ENCODE results near the gene POLD1. TPM values are rescaled to one million over a fixed set of nuclear protein-coding genes. Genes with fewer than 3 reads are reported as not detected.

The POLD1 gene
- total and polyA plus RNA-seq, 2 experiments from 2014 or later = 111 to 173 TPM

DNA sequence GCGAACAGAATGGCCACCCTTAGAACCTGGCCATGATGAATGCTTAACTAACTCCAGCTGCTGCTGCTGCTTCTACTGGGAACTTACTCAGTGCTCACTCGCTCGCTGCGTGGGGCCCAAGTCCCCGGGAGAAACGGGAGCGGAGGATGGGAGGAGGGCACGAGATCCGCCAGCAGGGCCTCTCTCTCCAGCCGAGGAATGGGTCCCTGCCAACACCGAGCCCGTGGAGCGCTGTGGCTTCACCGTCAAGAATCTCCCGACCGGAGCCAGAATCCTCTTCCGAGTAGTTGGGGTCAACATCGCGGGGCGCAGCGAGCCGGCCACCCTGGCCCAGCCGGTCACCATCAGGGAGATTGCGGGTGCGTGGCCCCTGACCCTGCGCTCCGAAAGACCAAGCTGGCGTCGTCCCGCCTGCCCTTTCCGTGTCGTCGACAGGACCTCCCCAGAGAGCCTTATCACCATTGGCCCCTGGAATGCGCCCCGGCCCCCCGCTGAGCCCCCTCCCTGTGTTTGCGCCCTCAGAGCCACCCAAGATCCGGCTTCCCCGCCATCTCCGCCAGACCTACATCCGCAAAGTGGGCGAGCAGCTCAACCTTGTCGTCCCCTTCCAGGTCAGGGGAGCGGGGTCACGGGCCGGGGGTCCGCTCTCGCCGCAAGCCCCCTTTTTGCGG lies 74.4 kb downstream of the POLD1 start:
- no peak for ATAC-seq
- no peaks in the 10 kb centered on the region for H3K4me1 Mint-ChIP-seq
- peaks cover 38% of the 10 kb centered on the region for H3K36me3 Mint-ChIP-seq (ENCODE audit: low read depth)
- H3K27me3 Mint-ChIP-seq (ENCODE audit: insufficient read depth, low read depth, poor library complexity) = peaks cover 11% of the 10 kb centered on the region
- DNase-seq (ENCODE audit: low spot score) = peak; percentile 30
- Histone ChIP-seq H3F3A (replicated peaks; ENCODE audit: low read depth) (no peaks in the 10 kb centered on the region), H3K79me2 (replicated peaks; ENCODE audit: insufficient read depth) (no peaks in the 10 kb centered on the region), H3K4me1 (ENCODE audit: insufficient read depth) (no peaks in the 10 kb centered on the region), H3K27me3 (ENCODE audit: insufficient read depth) (no peaks in the 10 kb centered on the region), H3K36me3 (ENCODE audit: insufficient read depth) (no peaks in the 10 kb centered on the region), H3K27ac (ENCODE audit: low read depth) (no peak overlapping the region), H4K20me1 (replicated peaks; ENCODE audit: insufficient read depth) (no peaks in the 10 kb centered on the region), H3K4me3 (no peak overlapping the region), H3K9me2 (ENCODE audit: insufficient read depth) (0 out of 2 replicates have a peak, but pooled peaks cover 3% of the 10 kb centered on the region), H2AFZ (0 out of 2 replicates have a peak overlapping the region, but pooled peaks have one; percentile 38), H3K4me2 (no peak overlapping the region)
- no peak for TF ChIP-seq ZNF462 (CRISPR knock-in tag; IDR thresholded peaks at IDR 0.05)
- TF ChIP-seq, protein P1, sequence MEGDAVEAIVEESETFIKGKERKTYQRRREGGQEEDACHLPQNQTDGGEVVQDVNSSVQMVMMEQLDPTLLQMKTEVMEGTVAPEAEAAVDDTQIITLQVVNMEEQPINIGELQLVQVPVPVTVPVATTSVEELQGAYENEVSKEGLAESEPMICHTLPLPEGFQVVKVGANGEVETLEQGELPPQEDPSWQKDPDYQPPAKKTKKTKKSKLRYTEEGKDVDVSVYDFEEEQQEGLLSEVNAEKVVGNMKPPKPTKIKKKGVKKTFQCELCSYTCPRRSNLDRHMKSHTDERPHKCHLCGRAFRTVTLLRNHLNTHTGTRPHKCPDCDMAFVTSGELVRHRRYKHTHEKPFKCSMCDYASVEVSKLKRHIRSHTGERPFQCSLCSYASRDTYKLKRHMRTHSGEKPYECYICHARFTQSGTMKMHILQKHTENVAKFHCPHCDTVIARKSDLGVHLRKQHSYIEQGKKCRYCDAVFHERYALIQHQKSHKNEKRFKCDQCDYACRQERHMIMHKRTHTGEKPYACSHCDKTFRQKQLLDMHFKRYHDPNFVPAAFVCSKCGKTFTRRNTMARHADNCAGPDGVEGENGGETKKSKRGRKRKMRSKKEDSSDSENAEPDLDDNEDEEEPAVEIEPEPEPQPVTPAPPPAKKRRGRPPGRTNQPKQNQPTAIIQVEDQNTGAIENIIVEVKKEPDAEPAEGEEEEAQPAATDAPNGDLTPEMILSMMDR (conservative IDR thresholded peaks at IDR 0.05; ENCODE audit: low read depth in 2 of 2) = no peak
- TF ChIP-seq STAT1 (IDR thresholded peaks at IDR 0.05; ENCODE audit: unreplicated experiment) = no peak
- no peak for TF ChIP-seq EZH2 (IDR thresholded peaks at IDR 0.05; ENCODE audit: low read depth, unreplicated experiment)
- no peak for TF ChIP-seq ETS1 (IDR thresholded peaks at IDR 0.05)
- no peak for TF ChIP-seq ZNF114 (CRISPR knock-in tag; IDR thresholded peaks at IDR 0.05)
- no peak for TF ChIP-seq EZH2phosphoT487 (IDR thresholded peaks at IDR 0.05; ENCODE audit: unreplicated experiment)
- TF ChIP-seq, protein P2, sequence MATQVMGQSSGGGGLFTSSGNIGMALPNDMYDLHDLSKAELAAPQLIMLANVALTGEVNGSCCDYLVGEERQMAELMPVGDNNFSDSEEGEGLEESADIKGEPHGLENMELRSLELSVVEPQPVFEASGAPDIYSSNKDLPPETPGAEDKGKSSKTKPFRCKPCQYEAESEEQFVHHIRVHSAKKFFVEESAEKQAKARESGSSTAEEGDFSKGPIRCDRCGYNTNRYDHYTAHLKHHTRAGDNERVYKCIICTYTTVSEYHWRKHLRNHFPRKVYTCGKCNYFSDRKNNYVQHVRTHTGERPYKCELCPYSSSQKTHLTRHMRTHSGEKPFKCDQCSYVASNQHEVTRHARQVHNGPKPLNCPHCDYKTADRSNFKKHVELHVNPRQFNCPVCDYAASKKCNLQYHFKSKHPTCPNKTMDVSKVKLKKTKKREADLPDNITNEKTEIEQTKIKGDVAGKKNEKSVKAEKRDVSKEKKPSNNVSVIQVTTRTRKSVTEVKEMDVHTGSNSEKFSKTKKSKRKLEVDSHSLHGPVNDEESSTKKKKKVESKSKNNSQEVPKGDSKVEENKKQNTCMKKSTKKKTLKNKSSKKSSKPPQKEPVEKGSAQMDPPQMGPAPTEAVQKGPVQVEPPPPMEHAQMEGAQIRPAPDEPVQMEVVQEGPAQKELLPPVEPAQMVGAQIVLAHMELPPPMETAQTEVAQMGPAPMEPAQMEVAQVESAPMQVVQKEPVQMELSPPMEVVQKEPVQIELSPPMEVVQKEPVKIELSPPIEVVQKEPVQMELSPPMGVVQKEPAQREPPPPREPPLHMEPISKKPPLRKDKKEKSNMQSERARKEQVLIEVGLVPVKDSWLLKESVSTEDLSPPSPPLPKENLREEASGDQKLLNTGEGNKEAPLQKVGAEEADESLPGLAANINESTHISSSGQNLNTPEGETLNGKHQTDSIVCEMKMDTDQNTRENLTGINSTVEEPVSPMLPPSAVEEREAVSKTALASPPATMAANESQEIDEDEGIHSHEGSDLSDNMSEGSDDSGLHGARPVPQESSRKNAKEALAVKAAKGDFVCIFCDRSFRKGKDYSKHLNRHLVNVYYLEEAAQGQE (IDR thresholded peaks at IDR 0.05; ENCODE audit: unreplicated experiment) = no peak
- no peak for TF ChIP-seq JUNB (IDR thresholded peaks at IDR 0.05; ENCODE audit: unreplicated experiment)
- no peak for TF ChIP-seq CREB1 (CRISPR knock-in tag; IDR thresholded peaks at IDR 0.05; ENCODE audit: low read depth)
- no peak for TF ChIP-seq POLR2AphosphoS5 (IDR thresholded peaks at IDR 0.05; ENCODE audit: low read depth)
- no peak for TF ChIP-seq ZNF331 (CRISPR knock-in tag; IDR thresholded peaks at IDR 0.05; ENCODE audit: low read depth)
- peaks cover 84% of the 10 kb centered on the region for H3K9me3 Mint-ChIP-seq
- no peak overlapping the region for H3K4me3 Mint-ChIP-seq
- H3K27ac Mint-ChIP-seq = no peak overlapping the region

Data from GM23338 (cell line).